Immature natural killer cell (primary cell): ENCODE measurements around the gene GAS2. TPM values are rescaled to one million over a fixed set of nuclear protein-coding genes. Genes with fewer than 3 reads are reported as not detected.

Source experiments
- DNase-seq, 3 donors: peaks; one replicate each; pipeline ENCODE4 v3.0.0; 2022; ENCODE audit warnings: mixed read lengths in 1 of 3
- H3K27ac Mint-ChIP-seq, 6 donors: one replicate each; pipeline ENCODE4 v1.8.0; 2020; ENCODE audit warnings: mixed read lengths in 6 of 6, mild to moderate bottlenecking in 5 of 6, inconsistent platforms in 4 of 6, moderate library complexity in 3 of 6
- H3K27me3 Mint-ChIP-seq, 3 donors: one replicate each; pipeline ENCODE4 v1.8.0; 2020 to 2021; ENCODE audit warnings: low read depth in 3 of 3, mild to moderate bottlenecking in 3 of 3, mixed read lengths in 3 of 3, moderate library complexity in 3 of 3, inconsistent platforms in 1 of 3
- H3K36me3 Mint-ChIP-seq, 3 donors: one replicate each; pipeline ENCODE4 v1.8.0; 2020; ENCODE audit warnings: mixed read lengths in 3 of 3, inconsistent platforms in 2 of 3, mild to moderate bottlenecking in 2 of 3
- H3K4me1 Mint-ChIP-seq, 2 donors: one replicate each; pipeline ENCODE4 v1.8.0; 2020; ENCODE audit warnings: inconsistent platforms in 2 of 2, mild to moderate bottlenecking in 2 of 2, mixed read lengths in 2 of 2, moderate library complexity in 1 of 2
- H3K4me3 Mint-ChIP-seq, 5 donors: one replicate each; pipeline ENCODE4 v1.8.0; 2020; ENCODE audit warnings: mild to moderate bottlenecking in 5 of 5, mixed read lengths in 5 of 5, inconsistent platforms in 3 of 5, moderate library complexity in 3 of 5
- H3K9me3 Mint-ChIP-seq, 6 donors: one replicate each; pipeline ENCODE4 v1.8.0; 2020; ENCODE audit warnings: mild to moderate bottlenecking in 6 of 6, mixed read lengths in 6 of 6, inconsistent platforms in 4 of 6, moderate library complexity in 3 of 6
- polyA plus RNA-seq, 3 donors: library from polyadenylated mRNA; unstranded; fragments of 300-500 nt; fragmentation: Illumina TruSeq; gene quantifications; one replicate each; pipeline ENCODE4 v1.2.3, GENCODE V29; 2021

Gene GAS2
- polyA plus RNA-seq, 3 donors from 2014 or later = 2.4 to 3.0 (median 2.7) TPM

GRCh38 chr11:22797047-22797446, 130.6 kb downstream of the GAS2 start:
- Mint-ChIP-seq H3K27me3 (peaks cover 0 to 12% (median 4%) of the 10 kb centered on the region in 3 donors), H3K9me3 (no peaks in the 10 kb centered on the region), H3K4me1 (no peaks in the 10 kb centered on the region), H3K36me3 (no peaks in the 10 kb centered on the region), H3K4me3 (no peak overlapping the region), H3K27ac (no peak overlapping the region)
- no peak for DNase-seq

DNA sequence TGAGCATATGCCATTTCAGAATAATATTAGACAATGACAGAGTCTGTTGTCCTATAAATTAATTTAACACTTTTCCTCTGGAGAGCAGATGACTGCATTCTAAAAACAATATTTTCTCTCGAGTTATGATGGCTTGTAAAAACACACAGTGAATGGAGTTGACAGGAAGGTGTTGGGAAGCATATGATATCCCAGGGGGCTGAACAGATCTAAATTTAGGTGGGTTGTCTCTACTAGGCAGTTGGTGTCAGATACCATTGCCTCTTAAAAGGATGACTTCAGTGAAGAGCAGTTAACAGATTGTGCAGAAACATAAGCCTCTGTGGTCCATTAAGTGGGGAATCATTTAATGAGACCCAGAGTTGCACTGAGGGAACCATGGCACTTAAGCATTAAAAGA, 132.5 kb downstream of the GAS2 start:
- Mint-ChIP-seq H3K4me1 (no peaks in the 10 kb centered on the region), H3K27ac (no peak overlapping the region), H3K36me3 (no peaks in the 10 kb centered on the region), H3K9me3 (no peaks in the 10 kb centered on the region), H3K27me3 (peaks cover 0 to 12% (median 5%) of the 10 kb centered on the region in 3 donors), H3K4me3 (no peak overlapping the region)
- DNase-seq = no peak

DNA sequence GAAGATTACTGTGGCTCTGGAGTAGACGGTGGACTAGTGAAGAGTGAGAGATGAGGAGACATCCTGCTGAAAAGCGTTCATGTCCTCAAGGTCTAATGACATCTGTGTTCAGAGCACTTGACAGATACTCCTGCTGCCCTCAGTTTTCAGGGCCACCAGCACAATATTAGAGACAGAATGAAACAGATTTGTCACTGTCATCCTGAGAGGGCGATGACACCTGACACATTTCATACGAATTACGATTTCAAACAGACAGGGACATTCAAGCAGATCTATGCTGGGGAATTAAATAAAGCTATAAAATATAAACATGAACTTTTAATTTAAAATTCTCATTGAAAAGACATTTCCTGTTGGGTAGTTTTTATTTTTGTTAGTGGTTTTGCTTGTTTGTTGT, 134.1 kb downstream of the GAS2 start:
- no peak for DNase-seq

DNA sequence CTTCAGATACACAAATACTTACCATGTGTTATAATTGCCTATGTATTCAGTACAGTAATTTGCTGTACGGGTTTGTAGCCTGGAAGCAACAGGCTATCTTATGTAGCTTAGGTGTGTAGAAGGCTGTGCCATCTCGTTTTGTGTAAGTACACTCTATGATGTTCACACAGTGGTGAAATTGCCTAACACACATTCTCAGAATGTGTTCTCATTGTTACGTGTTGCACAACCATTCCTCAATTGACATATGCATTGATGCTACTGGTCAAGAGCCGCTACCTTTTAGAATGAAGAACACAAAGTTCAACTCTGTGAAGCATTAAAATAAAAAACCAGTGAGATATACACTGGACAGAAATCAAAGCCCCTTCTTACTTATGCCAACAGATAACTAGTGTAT, 136.4 kb downstream of the GAS2 start:
- no peak overlapping the region for H3K4me3 Mint-ChIP-seq
- no peaks in the 10 kb centered on the region for H3K36me3 Mint-ChIP-seq
- no peak for DNase-seq
- H3K27ac Mint-ChIP-seq = no peak overlapping the region
- no peaks in the 10 kb centered on the region for H3K4me1 Mint-ChIP-seq
- peaks cover 0 to 7% (median 3%) of the 10 kb centered on the region in 3 donors for H3K27me3 Mint-ChIP-seq
- H3K9me3 Mint-ChIP-seq = no peaks in the 10 kb centered on the region

More for the DNA sequence above, 134.1 kb downstream of the GAS2 start:
- Mint-ChIP-seq H3K27ac (no peak overlapping the region), H3K9me3 (no peaks in the 10 kb centered on the region), H3K27me3 (peaks cover 0 to 7% (median 3%) of the 10 kb centered on the region in 3 donors), H3K4me3 (no peak overlapping the region), H3K4me1 (no peaks in the 10 kb centered on the region), H3K36me3 (no peaks in the 10 kb centered on the region)

GRCh38 chr11:22807391-22807790, 141.0 kb downstream of the GAS2 start:
- H3K4me3 Mint-ChIP-seq = no peak overlapping the region
- no peak overlapping the region for H3K27ac Mint-ChIP-seq
- H3K27me3 Mint-ChIP-seq = no peaks in the 10 kb centered on the region
- H3K36me3 Mint-ChIP-seq = no peaks in the 10 kb centered on the region
- DNase-seq = no peak
- no peaks in the 10 kb centered on the region for H3K4me1 Mint-ChIP-seq
- H3K9me3 Mint-ChIP-seq = no peaks in the 10 kb centered on the region

- Mint-ChIP-seq H3K27ac (no peak overlapping the region), H3K4me1 (no peaks in the 10 kb centered on the region), H3K4me3 (no peak overlapping the region), H3K9me3 (no peaks in the 10 kb centered on the region), H3K36me3 (no peaks in the 10 kb centered on the region), H3K27me3 (no peaks in the 10 kb centered on the region)
- DNase-seq = no peak
Measured at GRCh38 chr11:22807855-22808570, 141.6 kb downstream of the GAS2 start.

- H3K4me1 Mint-ChIP-seq = no peaks in the 10 kb centered on the region
- no peak overlapping the region for H3K4me3 Mint-ChIP-seq
- no peaks in the 10 kb centered on the region for H3K9me3 Mint-ChIP-seq
- no peaks in the 10 kb centered on the region for H3K27me3 Mint-ChIP-seq
- DNase-seq = no peak
- H3K27ac Mint-ChIP-seq = no peak overlapping the region
- H3K36me3 Mint-ChIP-seq = no peaks in the 10 kb centered on the region
Measured at GRCh38 chr11:22808571-22809197, 142.3 kb downstream of the GAS2 start.

- Mint-ChIP-seq H3K4me3 (no peak overlapping the region), H3K36me3 (no peaks in the 10 kb centered on the region), H3K27me3 (no peaks in the 10 kb centered on the region), H3K9me3 (no peaks in the 10 kb centered on the region), H3K4me1 (no peaks in the 10 kb centered on the region), H3K27ac (no peak overlapping the region)
- DNase-seq = no peak
Measured at GRCh38 chr11:22809893-22810292, 143.5 kb downstream of the GAS2 start.

DNA sequence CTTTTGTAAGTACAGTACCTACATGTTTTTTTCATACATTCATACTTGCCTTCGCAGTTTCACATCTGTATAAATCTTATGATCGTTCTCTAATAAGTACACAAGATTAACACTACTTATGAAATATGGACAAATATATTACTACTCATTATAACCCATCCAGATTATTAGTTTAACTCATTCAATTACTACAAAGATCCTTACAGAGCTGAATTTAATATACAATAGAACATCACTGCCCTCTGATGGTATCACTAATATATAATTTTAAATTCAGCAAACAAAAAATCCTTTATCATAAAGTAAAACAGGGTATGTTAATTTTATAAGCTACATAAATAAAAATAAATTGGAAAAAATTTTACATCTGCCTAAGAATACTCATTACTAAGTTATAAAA, 155.8 kb downstream of the GAS2 start:
- Mint-ChIP-seq H3K27me3 (peaks cover 0 to 2% (median 1%) of the 10 kb centered on the region in 3 donors), H3K4me1 (no peaks in the 10 kb centered on the region), H3K27ac (no peak overlapping the region)

GRCh38 chr11:22828373-22828772, 162.0 kb downstream of the GAS2 start:
- Mint-ChIP-seq H3K36me3 (peaks cover under 1 to 10% (median 8%) of the 10 kb centered on the region in 3 donors), H3K4me3 (peak overlapping the region; percentile 84 to 95 (median 92)), H3K27ac (peak overlapping the region in 3 of 6 donors; percentile 17 to 78 (median 70)), H3K27me3 (peaks cover 0 to 3% (median 0%) of the 10 kb centered on the region in 3 donors), H3K4me1 (peaks cover 14 to 21% of the 10 kb centered on the region in 2 donors), H3K9me3 (no peaks in the 10 kb centered on the region)
- no peak for DNase-seq

More for the DNA sequence above, 155.8 kb downstream of the GAS2 start:
- H3K36me3 Mint-ChIP-seq = peaks cover 40 to 55% (median 52%) of the 10 kb centered on the region in 3 donors
- no peaks in the 10 kb centered on the region for H3K9me3 Mint-ChIP-seq
- H3K4me3 Mint-ChIP-seq = no peak overlapping the region
- DNase-seq = no peak

- DNase-seq = peak; percentile 86 to 88 (median 88)
- peak within 1 kb of the TSS; percentile 84 to 95 (median 92) for H3K4me3 Mint-ChIP-seq
- peak within 1 kb of the TSS; percentile 62 to 88 (median 80) for H3K27ac Mint-ChIP-seq
- peaks cover 14 to 21% of the 10 kb centered on the region in 2 donors for H3K4me1 Mint-ChIP-seq
- H3K36me3 Mint-ChIP-seq = peaks cover 0 to 5% (median 3%) of the 10 kb centered on the region in 3 donors
- peaks cover 0 to 4% (median 2%) of the 10 kb centered on the region in 3 donors for H3K27me3 Mint-ChIP-seq
- no peaks in the 10 kb centered on the region for H3K9me3 Mint-ChIP-seq
Measured at GRCh38 chr11:22829231-22830081, 163.0 kb downstream of the GAS2 start, which contains the start of gene SVIP. SVIP (minus strand) TSS chr11:22829801; CDS start chr11:22829748, 53 bp downstream.

DNA sequence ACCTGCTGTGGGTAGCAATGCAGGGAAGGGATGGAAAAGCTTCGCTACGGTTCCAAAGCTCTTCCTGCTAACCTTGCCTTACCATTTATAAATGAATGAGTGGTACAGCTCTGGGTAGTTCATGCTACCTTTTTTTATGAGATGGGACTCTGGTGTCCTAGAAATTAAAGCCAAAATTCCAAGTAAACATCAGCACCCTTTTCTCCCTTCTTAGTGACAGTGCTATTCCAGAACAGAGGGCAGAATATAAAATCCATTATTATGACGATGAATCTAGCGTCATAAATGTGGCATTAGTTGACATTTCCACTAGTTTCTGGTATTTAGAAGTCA, 163.6 kb downstream of the GAS2 start:
- Mint-ChIP-seq H3K36me3 (peaks cover 0 to 3% (median 0%) of the 10 kb centered on the region in 3 donors), H3K4me3 (peak overlapping the region; percentile 84 to 95 (median 92)), H3K27ac (peak overlapping the region; percentile 35 to 82 (median 50)), H3K4me1 (peaks cover 14 to 21% of the 10 kb centered on the region in 2 donors), H3K27me3 (peaks cover 0 to 4% (median 2%) of the 10 kb centered on the region in 3 donors), H3K9me3 (no peaks in the 10 kb centered on the region)
- DNase-seq = no peak

DNA sequence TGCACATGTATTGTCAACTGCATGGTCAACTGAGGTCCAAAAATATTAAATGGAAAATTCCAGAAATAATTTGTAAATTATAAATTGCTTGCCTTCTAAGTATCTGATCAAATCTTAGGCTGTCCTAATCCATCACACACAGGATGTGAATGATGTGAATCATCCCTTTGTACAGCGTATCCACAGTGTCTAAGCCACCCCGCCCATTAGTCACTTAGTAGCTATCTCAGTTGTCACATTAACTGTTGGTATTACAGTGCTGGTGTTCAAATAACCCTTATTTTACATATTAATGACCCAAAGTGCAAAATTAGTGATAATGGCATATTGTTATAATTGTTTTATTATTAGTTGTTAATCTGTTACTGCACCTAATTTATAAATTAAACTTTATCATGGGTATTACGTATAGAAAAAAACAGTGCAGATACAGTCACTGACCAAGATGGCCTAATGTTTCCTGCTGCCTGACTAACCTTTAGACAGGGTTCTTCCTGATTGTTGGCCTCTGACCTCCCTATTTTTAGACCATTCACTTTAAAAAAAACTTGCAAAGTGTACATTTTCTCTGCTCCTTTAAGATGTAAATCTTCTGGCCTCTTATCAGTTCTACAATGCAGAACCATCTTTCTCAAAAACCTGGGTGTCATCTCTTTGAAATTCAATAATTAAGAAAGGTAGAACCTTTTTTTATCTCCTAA, 166.1 kb downstream of the GAS2 start:
- H3K36me3 Mint-ChIP-seq = no peaks in the 10 kb centered on the region
- DNase-seq = no peak
- peaks cover 14 to 21% of the 10 kb centered on the region in 2 donors for H3K4me1 Mint-ChIP-seq
- H3K27ac Mint-ChIP-seq = peak overlapping the region in 1 of 6 donors; percentile 5
- H3K4me3 Mint-ChIP-seq = no peak overlapping the region
- peaks cover 0 to 6% (median 2%) of the 10 kb centered on the region in 3 donors for H3K27me3 Mint-ChIP-seq
- H3K9me3 Mint-ChIP-seq = no peaks in the 10 kb centered on the region
